ENCODE measurements around the gene ZNF775.

ZNF775 gene

GRCh38 chr7:150398108-150398964, 19.2 kb downstream of the ZNF775 start:
- H3K36me3 ChIP-seq = peaks cover 30% of the 10 kb centered on the region
- H3K4me1 ChIP-seq (ENCODE audit: control insufficient read depth in 1 of 2, insufficient read depth in 1 of 2, low read depth in 1 of 2, low read length in 1 of 2) = no peaks in the 10 kb centered on the region
- no peaks in the 10 kb centered on the region for H3K27me3 ChIP-seq
- H3K4me3 ChIP-seq (ENCODE audit: low read depth in 1 of 2, low read length in 1 of 2) = no peak overlapping the region
- H3K9me3 ChIP-seq = no peaks in the 10 kb centered on the region
- TF ChIP-seq, protein P1, sequence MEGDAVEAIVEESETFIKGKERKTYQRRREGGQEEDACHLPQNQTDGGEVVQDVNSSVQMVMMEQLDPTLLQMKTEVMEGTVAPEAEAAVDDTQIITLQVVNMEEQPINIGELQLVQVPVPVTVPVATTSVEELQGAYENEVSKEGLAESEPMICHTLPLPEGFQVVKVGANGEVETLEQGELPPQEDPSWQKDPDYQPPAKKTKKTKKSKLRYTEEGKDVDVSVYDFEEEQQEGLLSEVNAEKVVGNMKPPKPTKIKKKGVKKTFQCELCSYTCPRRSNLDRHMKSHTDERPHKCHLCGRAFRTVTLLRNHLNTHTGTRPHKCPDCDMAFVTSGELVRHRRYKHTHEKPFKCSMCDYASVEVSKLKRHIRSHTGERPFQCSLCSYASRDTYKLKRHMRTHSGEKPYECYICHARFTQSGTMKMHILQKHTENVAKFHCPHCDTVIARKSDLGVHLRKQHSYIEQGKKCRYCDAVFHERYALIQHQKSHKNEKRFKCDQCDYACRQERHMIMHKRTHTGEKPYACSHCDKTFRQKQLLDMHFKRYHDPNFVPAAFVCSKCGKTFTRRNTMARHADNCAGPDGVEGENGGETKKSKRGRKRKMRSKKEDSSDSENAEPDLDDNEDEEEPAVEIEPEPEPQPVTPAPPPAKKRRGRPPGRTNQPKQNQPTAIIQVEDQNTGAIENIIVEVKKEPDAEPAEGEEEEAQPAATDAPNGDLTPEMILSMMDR (IDR thresholded peaks at IDR 0.05) = no peak
- no peak overlapping the region for H3K27ac ChIP-seq

- no peaks in the 10 kb centered on the region for H3K9me3 ChIP-seq
- no peaks in the 10 kb centered on the region for H3K27me3 ChIP-seq
- peaks cover 30% of the 10 kb centered on the region for H3K36me3 ChIP-seq
- H3K4me1 ChIP-seq (ENCODE audit: control insufficient read depth in 1 of 2, insufficient read depth in 1 of 2, low read depth in 1 of 2, low read length in 1 of 2) = no peaks in the 10 kb centered on the region
- no peak overlapping the region for H3K27ac ChIP-seq
- no peak overlapping the region for H3K4me3 ChIP-seq (ENCODE audit: low read depth in 1 of 2, low read length in 1 of 2)
- TF ChIP-seq, protein P1 (IDR thresholded peaks at IDR 0.05) = no peak
Observed at GRCh38 chr7:150398965-150399320, 19.8 kb downstream of the ZNF775 start.

- TF ChIP-seq, protein P1 (IDR thresholded peaks at IDR 0.05) = no peak
- no peak overlapping the region for H3K27ac ChIP-seq
- H3K36me3 ChIP-seq = peaks cover 30% of the 10 kb centered on the region
- no peaks in the 10 kb centered on the region for H3K9me3 ChIP-seq
- no peak overlapping the region for H3K4me3 ChIP-seq (ENCODE audit: low read depth in 1 of 2, low read length in 1 of 2)
- peaks cover 0 to 4% of the 10 kb centered on the region in 2 experiments for H3K4me1 ChIP-seq (ENCODE audit: control insufficient read depth in 1 of 2, insufficient read depth in 1 of 2, low read depth in 1 of 2, low read length in 1 of 2)
- H3K27me3 ChIP-seq = peaks cover 4% of the 10 kb centered on the region
Observed at GRCh38 chr7:150399421-150400007, 20.4 kb downstream of the ZNF775 start.

GRCh38 chr7:150400008-150400787, 21.1 kb downstream of the ZNF775 start:
- TF ChIP-seq, protein P1 (IDR thresholded peaks at IDR 0.05) = no peak
- Histone ChIP-seq H3K27ac (no peak overlapping the region), H3K4me1 (ENCODE audit: control insufficient read depth in 1 of 2, insufficient read depth in 1 of 2, low read depth in 1 of 2, low read length in 1 of 2) (peaks cover under 1 to 8% of the 10 kb centered on the region in 2 experiments), H3K4me3 (ENCODE audit: low read depth in 1 of 2, low read length in 1 of 2) (no peak overlapping the region), H3K9me3 (no peaks in the 10 kb centered on the region), H3K36me3 (peaks cover 30% of the 10 kb centered on the region), H3K27me3 (peaks cover 9% of the 10 kb centered on the region)

GRCh38 chr7:150400788-150401423, 21.8 kb downstream of the ZNF775 start:
- TF ChIP-seq, protein P1 (IDR thresholded peaks at IDR 0.05) = no peak
- no peaks in the 10 kb centered on the region for H3K9me3 ChIP-seq
- no peak overlapping the region for H3K27ac ChIP-seq
- no peak overlapping the region for H3K4me3 ChIP-seq (ENCODE audit: low read depth in 1 of 2, low read length in 1 of 2)
- H3K27me3 ChIP-seq = peaks cover 13% of the 10 kb centered on the region
- peaks cover 30% of the 10 kb centered on the region for H3K36me3 ChIP-seq
- H3K4me1 ChIP-seq (ENCODE audit: control insufficient read depth in 1 of 2, insufficient read depth in 1 of 2, low read depth in 1 of 2, low read length in 1 of 2) = peaks cover 8 to 14% of the 10 kb centered on the region in 2 experiments

All from neutrophil (primary cell).